BJ (cell line): ENCODE measurements around the gene KCNJ11. TPM values are rescaled to one million over a fixed set of nuclear protein-coding genes. Genes with fewer than 3 reads are reported as not detected.

Experiments
- CTCF ChIA-PET: fragments of 350-600 bp; formaldehyde crosslinking; extraction: SDS; loops from one replicate; lab custom pipeline; 2021; ENCODE audit warnings: antibody characterized with exemption, inconsistent platforms; lab: Yijun Ruan, JAX
- POLR2A ChIA-PET: fragments of 300-600 bp; sonication (Branson Sonifier 250); formaldehyde crosslinking; extraction: SDS; loops from one replicate; lab custom pipeline; 2021; ENCODE audit warnings: antibody characterized with exemption; lab: Charles Lee
- DNase-seq: peaks from one replicate; pipeline ENCODE4 v3.0.0-alpha.2; 2011; ENCODE audit warnings: low read depth
- H3K27me3 ChIP-seq: 2 replicates; pipeline ENCODE4 v1.6.0; 2011; ENCODE audit warnings: low read length; ENCODE audit not compliant: control insufficient read depth, insufficient read depth
- H3K36me3 ChIP-seq: 2 replicates; pipeline ENCODE4 v1.5.1; 2011; ENCODE audit warnings: low read length; ENCODE audit not compliant: control insufficient read depth, insufficient read depth
- H3K4me3 ChIP-seq: 2 replicates; pipeline ENCODE4 v1.5.1; 2011; ENCODE audit warnings: low read depth, mild to moderate bottlenecking, control low read depth, low read length
- polyA plus RNA-seq: library from polyadenylated mRNA; depleted of rRNA; stranded (reverse); fragments of >200 nt; gene quantifications from 2 replicates; pipeline ENCODE4 v1.2.3, GENCODE V29; 2011
- TF ChIP-seq, protein P1 (sequence below): IDR thresholded peaks from 2 replicates; pipeline ENCODE4 v1.5.1; 2011; ENCODE audit warnings: low read depth, mild to moderate bottlenecking, control low read depth, inconsistent platforms, low read length, moderate library complexity; ENCODE audit not compliant: insufficient read depth

The KCNJ11 gene
- polyA plus RNA-seq, 1 experiment = not detected

DNA sequence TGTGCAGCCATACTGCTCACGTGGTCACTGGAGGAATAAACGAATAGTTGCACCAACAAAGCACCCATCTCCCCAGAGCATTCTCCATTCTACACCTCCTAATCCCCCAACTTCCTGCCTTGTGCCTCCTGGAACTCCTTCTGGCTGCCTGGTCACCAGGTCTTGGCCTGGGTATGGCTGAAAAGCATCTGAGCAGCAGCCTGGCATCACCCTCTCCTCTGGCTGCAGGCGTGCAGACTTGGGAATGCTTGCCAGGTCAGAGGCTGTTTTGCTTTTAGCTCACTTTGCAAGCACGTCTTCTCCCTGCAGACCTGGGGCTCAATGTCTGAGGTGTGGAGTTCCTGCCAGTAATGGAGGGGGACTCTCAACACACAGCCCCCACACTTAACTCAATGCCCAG is 33.3 kb upstream of the KCNJ11 start:
- peaks cover 21% of the 10 kb centered on the region for H3K27me3 ChIP-seq
- H3K36me3 ChIP-seq = no peaks in the 10 kb centered on the region
- no peak overlapping the region for H3K4me3 ChIP-seq
- TF ChIP-seq, protein P1, sequence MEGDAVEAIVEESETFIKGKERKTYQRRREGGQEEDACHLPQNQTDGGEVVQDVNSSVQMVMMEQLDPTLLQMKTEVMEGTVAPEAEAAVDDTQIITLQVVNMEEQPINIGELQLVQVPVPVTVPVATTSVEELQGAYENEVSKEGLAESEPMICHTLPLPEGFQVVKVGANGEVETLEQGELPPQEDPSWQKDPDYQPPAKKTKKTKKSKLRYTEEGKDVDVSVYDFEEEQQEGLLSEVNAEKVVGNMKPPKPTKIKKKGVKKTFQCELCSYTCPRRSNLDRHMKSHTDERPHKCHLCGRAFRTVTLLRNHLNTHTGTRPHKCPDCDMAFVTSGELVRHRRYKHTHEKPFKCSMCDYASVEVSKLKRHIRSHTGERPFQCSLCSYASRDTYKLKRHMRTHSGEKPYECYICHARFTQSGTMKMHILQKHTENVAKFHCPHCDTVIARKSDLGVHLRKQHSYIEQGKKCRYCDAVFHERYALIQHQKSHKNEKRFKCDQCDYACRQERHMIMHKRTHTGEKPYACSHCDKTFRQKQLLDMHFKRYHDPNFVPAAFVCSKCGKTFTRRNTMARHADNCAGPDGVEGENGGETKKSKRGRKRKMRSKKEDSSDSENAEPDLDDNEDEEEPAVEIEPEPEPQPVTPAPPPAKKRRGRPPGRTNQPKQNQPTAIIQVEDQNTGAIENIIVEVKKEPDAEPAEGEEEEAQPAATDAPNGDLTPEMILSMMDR = no peak
- CTCF ChIA-PET = interaction anchor here (0.7 kb wide), 1 partner anchor 7 kb away, joined by 3 read pairs; no protein-coding TSS in a partner anchor
- POLR2A ChIA-PET = no interaction called here
- DNase-seq = no peak

DNA sequence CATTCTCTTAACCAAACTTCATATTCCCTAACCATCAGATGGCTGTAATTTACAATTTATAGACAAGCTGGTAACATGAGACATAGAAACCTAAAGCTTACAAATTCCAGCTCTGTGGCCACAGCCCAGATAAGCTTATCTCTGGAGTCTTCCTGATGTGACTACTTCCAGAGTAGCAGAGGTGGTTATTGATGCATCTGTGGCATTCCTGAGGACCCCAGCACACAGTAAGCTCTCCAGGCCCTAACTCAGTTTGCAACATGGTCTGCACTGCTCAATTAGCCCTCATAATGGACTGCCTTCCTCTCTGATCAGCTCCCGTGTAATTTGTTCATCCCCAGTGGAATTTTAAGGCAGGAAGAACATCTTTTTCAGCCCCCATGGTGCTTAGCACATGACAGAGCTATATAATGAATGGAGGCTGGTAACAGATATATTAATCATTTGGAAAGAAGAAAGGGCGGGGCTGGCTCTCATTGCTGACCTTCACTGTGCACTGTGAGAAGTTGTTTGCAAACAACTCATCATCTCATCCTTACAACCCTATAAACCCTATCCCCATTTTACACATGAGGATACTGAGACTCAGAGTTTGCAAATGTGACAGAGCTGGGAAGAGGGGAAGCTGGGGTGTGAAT is 30.1 kb upstream of the KCNJ11 start:
- no peak overlapping the region for H3K4me3 ChIP-seq
- POLR2A ChIA-PET = no interaction called here
- peaks cover 21% of the 10 kb centered on the region for H3K27me3 ChIP-seq
- DNase-seq = no peak
- H3K36me3 ChIP-seq = no peaks in the 10 kb centered on the region
- CTCF ChIA-PET = interaction anchor here (2.2 to 2.6 kb wide), 2 partner anchors 12 to 29 kb away, joined by 6 to 8 read pairs; no protein-coding TSS in a partner anchor
- TF ChIP-seq, protein P1 = no peak

DNA sequence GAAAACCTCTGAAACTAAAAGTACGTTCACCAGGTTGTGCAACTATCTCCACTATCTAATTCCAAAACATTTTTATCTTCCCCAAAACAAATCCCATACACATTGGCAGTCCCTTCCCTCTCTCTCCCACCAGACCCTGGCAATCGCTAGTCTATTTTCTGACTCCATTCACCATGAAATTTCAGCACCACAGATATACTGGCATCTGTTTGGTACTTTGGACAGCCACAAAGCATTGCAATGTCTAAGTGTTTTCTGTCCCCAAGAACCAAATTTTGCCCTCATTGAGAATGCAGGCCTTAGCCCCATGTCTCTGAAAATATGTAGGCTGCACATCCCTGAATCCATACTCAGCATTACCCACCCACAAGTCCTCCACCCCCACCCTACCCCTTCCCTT is 28.0 kb upstream of the KCNJ11 start:
- no peak for DNase-seq
- H3K27me3 ChIP-seq = peaks cover 18% of the 10 kb centered on the region

DNA sequence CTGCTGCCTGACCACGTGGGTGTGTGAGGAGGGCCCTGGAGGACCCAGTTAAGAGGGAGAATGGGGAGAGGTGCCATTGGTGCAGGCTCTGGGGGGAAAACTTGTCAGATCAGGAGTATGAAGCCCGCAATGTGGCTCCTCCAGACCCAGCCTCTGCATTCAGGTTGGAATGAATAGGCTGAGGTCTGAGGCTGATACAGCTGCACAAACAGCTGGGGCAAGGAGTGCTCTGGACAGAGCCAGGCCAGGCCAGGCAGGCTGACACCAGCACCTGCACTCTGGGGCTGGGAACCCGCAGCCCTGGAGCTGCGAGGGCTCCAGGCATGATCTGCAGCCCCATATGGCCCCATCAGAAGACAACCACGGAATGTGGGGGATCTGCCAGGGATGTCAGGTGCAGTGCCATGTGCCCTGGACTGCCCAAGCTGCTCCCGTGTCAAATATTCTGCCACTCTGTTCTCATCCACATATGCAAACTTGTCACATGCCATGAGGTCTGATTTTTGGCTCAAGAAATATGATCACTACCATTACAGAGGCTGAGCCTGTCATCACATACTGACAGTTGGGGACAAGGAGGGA is 27.2 kb upstream of the KCNJ11 start:
- Histone ChIP-seq H3K4me3 (no peak overlapping the region), H3K36me3 (no peaks in the 10 kb centered on the region), H3K27me3 (peaks cover 17% of the 10 kb centered on the region)
- TF ChIP-seq, protein P1 = no peak
- ChIA-PET CTCF (interaction anchor here (1.2 kb wide), 1 partner anchor 18 kb away, joined by 3 read pairs; no protein-coding TSS in a partner anchor), POLR2A (no interaction called here)
- DNase-seq = no peak

More for the DNA sequence above, 28.0 kb upstream of the KCNJ11 start:
- ChIA-PET CTCF (interaction anchor here (1.2 kb wide), 1 partner anchor 18 kb away, joined by 3 read pairs; no protein-coding TSS in a partner anchor), POLR2A (no interaction called here)
- H3K36me3 ChIP-seq = no peaks in the 10 kb centered on the region
- H3K4me3 ChIP-seq = no peak overlapping the region
- TF ChIP-seq, protein P1 = no peak

DNA sequence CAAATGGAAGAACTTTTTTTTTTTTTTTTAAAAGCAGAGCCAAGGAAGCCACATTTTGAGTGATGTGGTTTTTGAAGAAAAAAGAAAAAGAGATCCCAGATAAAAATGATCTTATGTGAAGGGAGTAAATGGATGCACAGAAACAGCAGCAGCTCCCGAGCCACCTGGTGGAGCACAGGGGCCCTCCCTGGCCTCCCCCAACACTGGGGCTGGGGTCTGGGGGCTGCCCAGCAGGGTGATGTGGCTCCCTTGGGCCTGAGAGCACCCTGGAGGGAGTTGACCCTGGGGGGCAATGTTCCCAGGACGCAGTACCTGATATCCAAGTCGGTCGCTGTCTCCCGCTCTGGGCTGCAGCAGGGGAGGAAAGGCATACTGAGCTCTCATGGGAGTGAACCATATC is 26.5 kb upstream of the KCNJ11 start:
- POLR2A ChIA-PET = no interaction called here

More for the DNA sequence above, 26.5 kb upstream of the KCNJ11 start:
- CTCF ChIA-PET = no interaction called here
- TF ChIP-seq, protein P1 = no peak
- DNase-seq = no peak
- Histone ChIP-seq H3K4me3 (no peak overlapping the region), H3K36me3 (no peaks in the 10 kb centered on the region), H3K27me3 (peaks cover 12% of the 10 kb centered on the region)
